Jurkat, Clone E6-1 (cell line): Measurements from ENCODE around the gene ZNF593.

Source experiments
- DNase-seq: peaks from one replicate; pipeline ENCODE4 v3.0.0-alpha.2; 2011; ENCODE audit warnings: low read depth, low spot score
- H3K4me3 ChIP-seq: 2 replicates; pipeline ENCODE4 v1.5.1; 2011; ENCODE audit warnings: mild to moderate bottlenecking, low read length, control low read depth, moderate library complexity

The ZNF593 gene

GRCh38 chr1:26164861-26165842 lies 4.6 kb upstream of the ZNF593 start:
- no peak overlapping the region for H3K4me3 ChIP-seq
- no peak for DNase-seq

GRCh38 chr1:26166719-26167281 lies 2.9 kb upstream of the ZNF593 start:
- no peak overlapping the region for H3K4me3 ChIP-seq
- peak; percentile 67 for DNase-seq

GRCh38 chr1:26168410-26169197 lies 1.1 kb upstream of the ZNF593 start, which contains the start of gene C1orf232:
Gene C1orf232, minus strand, starts transcription at chr1:26168963. Its CDS starts 464 bp downstream, at chr1:26168499.
- DNase-seq: no peak
- peak within 1 kb of the TSS; percentile 84 for H3K4me3 ChIP-seq

GRCh38 chr1:26169198-26169554 lies 532 bp upstream of the ZNF593 start:
- H3K4me3 ChIP-seq: peak overlapping the region; percentile 84
- no peak for DNase-seq

GRCh38 chr1:26170472-26170821 lies 739 bp downstream of the ZNF593 start:
- DNase-seq: no peak
- H3K4me3 ChIP-seq: peak overlapping the region; percentile 84

GRCh38 chr1:26171084-26172072 lies 1.7 kb downstream of the ZNF593 start, which contains the start of gene ZNF593OS:
Gene ZNF593OS, minus strand, starts transcription at chr1:26171832. Its CDS starts 171 bp downstream, at chr1:26171661.
- peak within 1 kb of the TSS; percentile 84 for H3K4me3 ChIP-seq
- no peak for DNase-seq

GRCh38 chr1:26175346-26175745 lies 5.6 kb downstream of the ZNF593 start:
- H3K4me3 ChIP-seq: no peak overlapping the region
- no peak for DNase-seq

- no peak for DNase-seq
- no peak within 1 kb of the TSS for H3K4me3 ChIP-seq
These were observed 7.5 kb downstream of the ZNF593 start, which contains the start of gene CNKSR1 for GRCh38 chr1:26177182-26177684. Gene CNKSR1, plus strand, starts transcription at chr1:26177491. Its CDS starts 57 bp downstream, at chr1:26177548.

- no peak overlapping the region for H3K4me3 ChIP-seq
These were observed 10.3 kb downstream of the ZNF593 start for GRCh38 chr1:26180010-26180506.

GRCh38 chr1:26181586-26182382 lies 12.1 kb downstream of the ZNF593 start:
- no peak overlapping the region for H3K4me3 ChIP-seq
- no peak for DNase-seq

More at GRCh38 chr1:26180010-26180506, 10.3 kb downstream of the ZNF593 start:
- no peak for DNase-seq

- no peak overlapping the region for H3K4me3 ChIP-seq
- no peak for DNase-seq
These were observed 12.6 kb downstream of the ZNF593 start for GRCh38 chr1:26182383-26182696.

GRCh38 chr1:26184086-26184485 lies 14.4 kb downstream of the ZNF593 start:
- H3K4me3 ChIP-seq: no peak overlapping the region
- DNase-seq: no peak

- no peak overlapping the region for H3K4me3 ChIP-seq
- DNase-seq: no peak
These were observed 15.2 kb downstream of the ZNF593 start for GRCh38 chr1:26184883-26185282.

GRCh38 chr1:26187882-26188281 lies 18.2 kb downstream of the ZNF593 start:
- no peak overlapping the region for H3K4me3 ChIP-seq
- DNase-seq: no peak

GRCh38 chr1:26188477-26188876 lies 18.8 kb downstream of the ZNF593 start:
- DNase-seq: no peak
- no peak overlapping the region for H3K4me3 ChIP-seq

- no peak for DNase-seq
- H3K4me3 ChIP-seq: no peak overlapping the region
These were observed 19.6 kb downstream of the ZNF593 start for GRCh38 chr1:26189331-26189730.

- no peak overlapping the region for H3K4me3 ChIP-seq
- no peak for DNase-seq
These were observed 20.1 kb downstream of the ZNF593 start for GRCh38 chr1:26189751-26190275.
